HCT116 (cell line): ENCODE measurements around the gene RFTN1. TPM values are rescaled to one million over a fixed set of nuclear protein-coding genes. Genes with fewer than 3 reads are reported as not detected.

Source experiments
- ATAC-seq: fragments of 200-7000 bp; cut with Tn5 transposase; 2 replicates; pipeline ENCODE4 v1.9.1; 2020; ENCODE audit warnings: mild to moderate bottlenecking, moderate library complexity
- BruUV-seq: library from RNA; stranded (reverse); fragments of 400-500 nt; replicated peaks from 2 replicates; lab custom pipeline; 2021; lab: Mats Ljungman, UMichigan
- CTCF ChIA-PET: fragments of 300-600 bp; sonication (Branson Sonifier 250); formaldehyde crosslinking; loops from one replicate; lab custom pipeline; 2021; ENCODE audit warnings: antibody characterized with exemption; lab: Charles Lee
- POLR2A ChIA-PET: fragments of 300-600, 350-600 bp; sonication (Branson Sonifier 250); formaldehyde crosslinking; loops from one replicate; lab custom pipeline; 2021; ENCODE audit warnings: antibody characterized with exemption; lab: Charles Lee
- RAD21 ChIA-PET, 2 experiments: fragments of 300-600 bp; sonication (Branson Sonifier 250); formaldehyde crosslinking; loops; one replicate each; lab custom pipeline; 2023; ENCODE audit warnings: low total read pairs in 2 of 2; ENCODE audit not compliant: uncharacterized antibody in 2 of 2, unreplicated experiment in 2 of 2, low non-redundant PET in 1 of 2; lab: Charles Lee
- DNase-seq: peaks from one replicate; pipeline ENCODE4 v3.0.0-alpha.2; 2010; ENCODE audit warnings: low read depth, low spot score
- H2AFZ ChIP-seq: fragments of 200-600 bp; shearing (Covaris generic), sonication (generic); 2 replicates; pipeline ENCODE4 v1.6.1; 2017; ENCODE audit warnings: low read depth, mixed run types, mixed read lengths, antibody characterized with exemption, low read length; ENCODE audit not compliant: poor library complexity, severe bottlenecking
- H3K27ac ChIP-seq: 2 replicates; pipeline ENCODE4 v1.5.1; 2012; ENCODE audit warnings: low read depth, low read length
- H3K27me3 ChIP-seq: fragments of 200-600 bp; sonication (generic); 2 replicates; pipeline ENCODE4 v1.6.1; 2016; ENCODE audit warnings: mixed run types, low read length, mixed read lengths; ENCODE audit not compliant: insufficient read depth
- H3K36me3 ChIP-seq, 2 experiments: fragments of 200-500 bp in 1 of 2; fragments of 200-600 bp in 1 of 2; sonication (Bioruptor generic) in 1 of 2; sonication (generic) in 1 of 2; 2 replicates each; pipeline versions ENCODE4 v1.5.1 to v1.6.1; 2014 to 2016; ENCODE audit warnings: low read length in 2 of 2, inconsistent platforms in 1 of 2, mixed read lengths in 1 of 2, mixed run types in 1 of 2; ENCODE audit not compliant: insufficient read depth in 2 of 2, control insufficient read depth in 1 of 2
- H3K4me1 ChIP-seq, 2 experiments: fragments of 200-600 bp in 1 of 2; sonication (generic) in 1 of 2; 2 replicates each; pipeline versions ENCODE4 v1.5.1 to v1.6.1; 2012 to 2017; ENCODE audit warnings: low read length in 2 of 2, inconsistent platforms in 1 of 2, mild to moderate bottlenecking in 1 of 2, mixed read lengths in 1 of 2, mixed run types in 1 of 2, moderate library complexity in 1 of 2; ENCODE audit not compliant: insufficient read depth in 2 of 2, control insufficient read depth in 1 of 2
- H3K4me2 ChIP-seq: fragments of 200-600 bp; sonication (generic); 2 replicates; pipeline ENCODE4 v1.6.1; 2017; ENCODE audit warnings: mixed run types, low read length, mixed read lengths
- H3K4me3 ChIP-seq, 2 experiments: fragments of 200-600 bp in 1 of 2; sonication (generic) in 1 of 2; replicated peaks in 1 of 2; 2 replicates each; pipeline ENCODE4 v1.5.1; 2011 to 2016; ENCODE audit warnings: low read length in 2 of 2, control low read depth in 1 of 2, low read depth in 1 of 2, mild to moderate bottlenecking in 1 of 2, mixed read lengths in 1 of 2, mixed run types in 1 of 2
- H3K79me2 ChIP-seq: fragments of 200-600 bp; sonication (generic); 2 replicates; pipeline ENCODE4 v1.6.1; 2017; ENCODE audit warnings: mild to moderate bottlenecking, mixed run types, low read length, moderate library complexity, mixed read lengths; ENCODE audit not compliant: insufficient read depth
- H3K9ac ChIP-seq: fragments of 200-600 bp; sonication (generic); 2 replicates; pipeline ENCODE4 v1.6.1; 2016; ENCODE audit warnings: low read length, mixed read lengths
- H3K9me2 ChIP-seq: fragments of 200-600 bp; sonication (generic), shearing (Covaris generic); 2 replicates; pipeline ENCODE4 v1.6.1; 2017; ENCODE audit warnings: mixed run types, mild to moderate bottlenecking, moderate library complexity; ENCODE audit not compliant: insufficient read depth
- H3K9me3 ChIP-seq, 2 experiments: fragments of 200-500 bp in 1 of 2; fragments of 200-600 bp in 1 of 2; sonication (Bioruptor generic) in 1 of 2; sonication (generic) in 1 of 2; 2 replicates each; pipeline ENCODE4 v1.6.1; 2014 to 2017; ENCODE audit warnings: low read length in 2 of 2, mixed read lengths in 2 of 2, inconsistent platforms in 1 of 2, low read depth in 1 of 2, mild to moderate bottlenecking in 1 of 2, mixed run types in 1 of 2, moderate library complexity in 1 of 2; ENCODE audit not compliant: control insufficient read depth in 1 of 2, insufficient read depth in 1 of 2
- H4K20me1 ChIP-seq: fragments of 200-600 bp; sonication (generic), shearing (Covaris generic); 2 replicates; pipeline ENCODE4 v1.6.1; 2017; ENCODE audit warnings: mixed run types, mild to moderate bottlenecking, moderate library complexity; ENCODE audit not compliant: insufficient read depth
- ATF3 ChIP-seq: IDR thresholded peaks from 2 replicates; pipeline ENCODE4 v1.6.1; 2012
- EGR1 ChIP-seq: IDR thresholded peaks from 2 replicates; pipeline ENCODE4 v1.6.1; 2012; ENCODE audit warnings: low read depth
- EZH2 ChIP-seq: fragments of 200-600 bp; sonication (generic); IDR thresholded peaks from 2 replicates; pipeline ENCODE4 v1.6.1; 2017; ENCODE audit warnings: antibody characterized with exemption, mixed run types
- JUND ChIP-seq: IDR thresholded peaks from 2 replicates; pipeline ENCODE4 v1.6.1; 2012
- RAD21 ChIP-seq: IDR thresholded peaks from 2 replicates; pipeline ENCODE4 v1.6.1; 2012; ENCODE audit warnings: low read depth, mild to moderate bottlenecking
- REST ChIP-seq: IDR thresholded peaks from 2 replicates; pipeline ENCODE4 v1.6.1; 2012; ENCODE audit warnings: low read depth
- SIN3A ChIP-seq: IDR thresholded peaks from 2 replicates; pipeline ENCODE4 v1.6.1; 2012; ENCODE audit warnings: low read depth
- SP1 ChIP-seq: IDR thresholded peaks from 2 replicates; pipeline ENCODE4 v1.6.1; 2012; ENCODE audit warnings: low read depth
- SRF ChIP-seq: IDR thresholded peaks from 2 replicates; pipeline ENCODE4 v1.6.1; 2012; ENCODE audit warnings: low read depth
- YY1 ChIP-seq: IDR thresholded peaks from 2 replicates; pipeline ENCODE4 v1.6.1; 2011; ENCODE audit warnings: low read length, low read depth, moderate library complexity, mild to moderate bottlenecking; ENCODE audit not compliant: insufficient replicate concordance; ENCODE audit errors: extremely low read depth
- intact Hi-C: fragments of 100-400 bp; cut with micrococcal nuclease; formaldehyde crosslinking; loops from 2 replicates; pipeline ENCODE4 v1.10.0; 2022
- total RNA-seq: library from RNA; stranded (reverse); gene quantifications from one replicate; pipeline ENCODE4 v1.2.1, GENCODE V29; 2021; ENCODE audit not compliant: unreplicated experiment

Gene RFTN1
- total RNA-seq, 1 experiment from 2014 or later = 3.9 TPM

GRCh38 chr3:16410659-16411058 is 102.8 kb downstream of the RFTN1 start:
- no peak overlapping the region for H3K4me2 ChIP-seq
- DNase-seq (no peak), ATAC-seq (no peak)
- H3K4me1 ChIP-seq = no peaks in the 10 kb centered on the region
- H3K27me3 ChIP-seq = no peaks in the 10 kb centered on the region
- no peaks in the 10 kb centered on the region for H3K9me2 ChIP-seq
- BruUV-seq = no TSS peak
- no peaks in the 10 kb centered on the region for H3K9me3 ChIP-seq
- no peak overlapping the region for H3K9ac ChIP-seq
- ChIA-PET CTCF (no interaction called here), POLR2A (no interaction called here), RAD21 (no interaction called here)
- no peak overlapping the region for H3K4me3 ChIP-seq
- TF ChIP-seq EGR1 (no peak), SP1 (no peak)
- intact Hi-C loops = no loop called here
- H3K79me2 ChIP-seq = no peaks in the 10 kb centered on the region
- no peak overlapping the region for H3K27ac ChIP-seq
- H4K20me1 ChIP-seq = no peaks in the 10 kb centered on the region
- no peak overlapping the region for H2AFZ ChIP-seq
- no peaks in the 10 kb centered on the region for H3K36me3 ChIP-seq

GRCh38 chr3:16409032-16409431 is 104.5 kb downstream of the RFTN1 start:
- no peaks in the 10 kb centered on the region for H3K79me2 ChIP-seq
- no peaks in the 10 kb centered on the region for H3K4me1 ChIP-seq
- intact Hi-C loops = no loop called here
- H3K4me3 ChIP-seq = no peak overlapping the region
- no peaks in the 10 kb centered on the region for H3K9me2 ChIP-seq
- CTCF ChIA-PET = no interaction called here
- TF ChIP-seq RAD21 (no peak), SRF (no peak), SIN3A (no peak), YY1 (no peak), JUND (no peak), ATF3 (no peak), EZH2 (no peak), REST (no peak)
- no peak overlapping the region for H3K4me2 ChIP-seq
- RAD21 ChIA-PET = no interaction called here
- BruUV-seq = no TSS peak
- no peak overlapping the region for H3K27ac ChIP-seq
- H4K20me1 ChIP-seq = no peaks in the 10 kb centered on the region
- POLR2A ChIA-PET = no interaction called here
- DNase-seq (no peak), ATAC-seq (no peak)
- no peaks in the 10 kb centered on the region for H3K9me3 ChIP-seq
- no peaks in the 10 kb centered on the region for H3K36me3 ChIP-seq
- H3K9ac ChIP-seq = no peak overlapping the region
- H2AFZ ChIP-seq = no peak overlapping the region
- H3K27me3 ChIP-seq = no peaks in the 10 kb centered on the region
